Activated T-cell treated with anti-CD3 and anti-CD28 coated beads, Interleukin-2, amount 50 U/mL, for 1 hour (primary cell): ENCODE data around the gene PSMB8.

Source experiments
- DNase-seq: peaks from one replicate; pipeline ENCODE4 v3.0.0-alpha.2; 2020

Gene PSMB8

GRCh38 chr6:32792901-32793435 lies 50.9 kb downstream of the PSMB8 start:
- no peak for DNase-seq
